Thyroid gland (tissue), 4 donors: Measurements from ENCODE around the gene RPA3. TPM values are rescaled to one million over a fixed set of nuclear protein-coding genes. Genes with fewer than 3 reads are reported as not detected.

Source experiments
- DNase-seq, 2 donors: peaks; one replicate each; pipeline ENCODE4 v3.0.0-alpha.2; 2019
- H3K27ac ChIP-seq, 3 donors: fragments of 200-600 bp; sonication (generic); 1 replicate in 2 of 3; 2 replicates in 1 of 3; pipeline ENCODE4 v1.5.1; 2016 to 2019; ENCODE audit warnings: mild to moderate bottlenecking in 1 of 3, moderate library complexity in 1 of 3
- H3K27me3 ChIP-seq: fragments of 200-600 bp; sonication (generic); one replicate; pipeline ENCODE4 v1.5.1; 2019
- H3K36me3 ChIP-seq, 2 donors: fragments of 200-600 bp; sonication (generic); one replicate each; pipeline ENCODE4 v1.5.1; 2016 to 2019
- H3K4me1 ChIP-seq, 2 donors: fragments of 200-600 bp; sonication (generic); one replicate each; pipeline ENCODE4 v1.5.1; 2017 to 2019
- H3K4me3 ChIP-seq, 3 donors: fragments of 200-600 bp; sonication (generic); replicated peaks in 1 of 3; 1 replicate in 2 of 3; 2 replicates in 1 of 3; pipeline ENCODE4 v1.5.1; 2016; ENCODE audit warnings: mild to moderate bottlenecking in 1 of 3
- H3K9me3 ChIP-seq: fragments of 200-600 bp; sonication (generic); one replicate; pipeline ENCODE4 v1.5.1; 2017
- POLR2A ChIP-seq, 2 donors: fragments of 450-650 bp; IDR thresholded peaks; one replicate each; pipeline ENCODE4 v1.6.1; 2017; ENCODE audit warnings: antibody characterized with exemption in 2 of 2, mild to moderate bottlenecking in 2 of 2, moderate library complexity in 1 of 2
- WGBS, 2 donors: methylation state at CpG; one replicate each; pipeline ENCODE4 v1.1.5; 2017; 5-methylcytosine and 5-hydroxymethylcytosine counted together
- intact Hi-C: fragments of 100-400 bp; cut with DNase I; formaldehyde crosslinking; loops from one replicate; pipeline ENCODE4 v1.15.1; 2023
- total RNA-seq, 4 donors: library from RNA; depleted of rRNA; stranded (reverse); fragments of >200 nt; gene quantifications; one replicate each; pipeline ENCODE4 v1.2.3, GENCODE V29; 2016
- TF ChIP-seq, protein P1 (sequence below), 6 experiments: fragments of 200-600 bp in 3 of 6; fragments of 450-650 bp in 3 of 6; sonication (generic) in 3 of 6; IDR thresholded peaks; one replicate each; pipeline ENCODE4 v1.5.1; 2016 to 2019; ENCODE audit warnings: antibody characterized with exemption in 6 of 6, mild to moderate bottlenecking in 2 of 6, inconsistent platforms in 1 of 6, moderate library complexity in 1 of 6

RPA3 gene
- total RNA-seq, 4 donors from 2014 or later = 21.9 to 39.1 (median 31.3) TPM

DNA sequence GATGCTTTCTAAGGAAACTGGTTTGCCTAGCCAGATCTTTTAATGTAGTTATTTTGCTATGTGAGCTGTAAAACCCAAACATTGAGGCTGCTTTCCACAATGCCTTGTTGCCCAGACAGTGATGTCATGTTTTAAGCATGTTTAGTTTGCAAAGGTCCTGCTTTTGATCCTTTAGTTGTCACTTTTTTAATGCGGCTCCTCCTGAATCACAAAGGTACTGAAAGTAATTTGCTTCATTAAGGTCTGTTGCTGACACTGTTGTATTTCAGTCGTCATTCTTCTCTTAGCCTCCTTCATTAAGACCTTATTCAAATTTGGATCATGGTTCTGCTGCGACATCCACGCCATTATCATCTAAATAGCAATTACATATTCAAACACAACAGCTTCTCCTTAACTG, 10.6 kb downstream of the RPA3 start:
- H3K27ac ChIP-seq = no peak overlapping the region
- no peak overlapping the region for H3K4me3 ChIP-seq
- no peaks in the 10 kb centered on the region for H3K27me3 ChIP-seq
- intact Hi-C loops = no loop called here
- peaks cover 3 to 9% of the 10 kb centered on the region in 2 donors for H3K4me1 ChIP-seq
- no peak for DNase-seq
- TF ChIP-seq POLR2A (IDR thresholded peaks at IDR 0.05) = no peak
- TF ChIP-seq, protein P1, sequence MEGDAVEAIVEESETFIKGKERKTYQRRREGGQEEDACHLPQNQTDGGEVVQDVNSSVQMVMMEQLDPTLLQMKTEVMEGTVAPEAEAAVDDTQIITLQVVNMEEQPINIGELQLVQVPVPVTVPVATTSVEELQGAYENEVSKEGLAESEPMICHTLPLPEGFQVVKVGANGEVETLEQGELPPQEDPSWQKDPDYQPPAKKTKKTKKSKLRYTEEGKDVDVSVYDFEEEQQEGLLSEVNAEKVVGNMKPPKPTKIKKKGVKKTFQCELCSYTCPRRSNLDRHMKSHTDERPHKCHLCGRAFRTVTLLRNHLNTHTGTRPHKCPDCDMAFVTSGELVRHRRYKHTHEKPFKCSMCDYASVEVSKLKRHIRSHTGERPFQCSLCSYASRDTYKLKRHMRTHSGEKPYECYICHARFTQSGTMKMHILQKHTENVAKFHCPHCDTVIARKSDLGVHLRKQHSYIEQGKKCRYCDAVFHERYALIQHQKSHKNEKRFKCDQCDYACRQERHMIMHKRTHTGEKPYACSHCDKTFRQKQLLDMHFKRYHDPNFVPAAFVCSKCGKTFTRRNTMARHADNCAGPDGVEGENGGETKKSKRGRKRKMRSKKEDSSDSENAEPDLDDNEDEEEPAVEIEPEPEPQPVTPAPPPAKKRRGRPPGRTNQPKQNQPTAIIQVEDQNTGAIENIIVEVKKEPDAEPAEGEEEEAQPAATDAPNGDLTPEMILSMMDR (IDR thresholded peaks at IDR 0.05) = no peak
- no peaks in the 10 kb centered on the region for H3K36me3 ChIP-seq
- H3K9me3 ChIP-seq = no peaks in the 10 kb centered on the region
- 93% methylated on average over 4 of the region's 4 CpGs for WGBS, 2 donors

DNA sequence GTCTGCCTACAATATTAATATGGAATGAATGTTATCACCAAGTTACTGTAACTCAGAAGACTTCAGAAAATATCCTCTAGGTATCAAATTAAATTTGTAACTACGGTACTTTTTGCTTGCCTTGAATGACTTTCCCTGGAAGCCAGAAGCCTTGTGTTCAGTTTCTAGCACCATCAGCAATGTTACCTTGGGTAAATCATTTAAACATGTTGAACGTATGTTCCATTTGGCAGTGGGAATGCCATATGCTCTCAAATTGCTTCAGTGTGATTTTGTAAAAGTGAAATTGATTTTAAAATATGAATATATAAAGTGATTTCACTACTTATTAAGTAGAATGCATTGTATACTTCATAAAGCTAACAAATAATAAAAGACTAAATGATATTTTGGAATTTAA, 11.2 kb downstream of the RPA3 start:
- no peaks in the 10 kb centered on the region for H3K9me3 ChIP-seq
- DNase-seq = no peak
- intact Hi-C loops = no loop called here
- H3K4me3 ChIP-seq = no peak overlapping the region
- WGBS, 2 donors = 95 to 97% methylated on average over 2 of the region's 2 CpGs
- no peaks in the 10 kb centered on the region for H3K36me3 ChIP-seq
- peaks cover 3 to 13% of the 10 kb centered on the region in 2 donors for H3K4me1 ChIP-seq
- TF ChIP-seq, protein P1 (IDR thresholded peaks at IDR 0.05) = no peak
- TF ChIP-seq POLR2A (IDR thresholded peaks at IDR 0.05) = no peak
- no peak overlapping the region for H3K27ac ChIP-seq
- no peaks in the 10 kb centered on the region for H3K27me3 ChIP-seq

DNA sequence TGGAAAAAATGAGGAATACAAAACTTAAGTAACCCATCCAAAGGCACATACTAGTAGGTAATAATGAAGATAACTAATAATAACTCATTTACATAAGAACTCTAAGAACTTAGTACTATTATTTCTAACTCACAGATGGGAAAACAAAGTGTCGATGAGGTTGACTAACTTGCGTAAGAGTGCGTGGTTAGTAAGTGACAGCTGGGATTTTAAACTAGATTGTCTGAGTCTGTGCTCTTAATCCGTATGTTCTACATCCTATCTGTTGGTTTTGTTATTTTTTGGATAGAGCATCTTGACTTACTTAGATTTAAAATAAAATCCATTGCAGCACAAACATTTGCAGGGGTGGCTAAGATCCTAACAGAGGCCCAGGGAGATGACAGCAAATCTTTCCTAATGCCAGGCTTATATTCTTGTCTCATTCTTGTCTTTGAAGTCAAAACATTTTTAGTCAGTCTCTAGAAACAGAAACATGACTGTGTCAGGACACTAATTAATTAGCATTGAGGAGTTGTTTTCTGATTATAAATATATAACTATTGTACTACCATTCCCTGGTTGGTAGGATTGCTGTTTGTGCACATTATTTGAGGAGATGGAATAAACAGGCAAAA, 11.7 kb downstream of the RPA3 start:
- no peak overlapping the region for H3K27ac ChIP-seq
- peaks cover 3 to 13% of the 10 kb centered on the region in 2 donors for H3K4me1 ChIP-seq
- 92 to 94% methylated on average over 4 of the region's 4 CpGs for WGBS, 2 donors
- H3K27me3 ChIP-seq = no peaks in the 10 kb centered on the region
- H3K36me3 ChIP-seq = no peaks in the 10 kb centered on the region
- TF ChIP-seq, protein P1 (IDR thresholded peaks at IDR 0.05) = no peak
- TF ChIP-seq POLR2A (IDR thresholded peaks at IDR 0.05) = no peak
- no peaks in the 10 kb centered on the region for H3K9me3 ChIP-seq
- H3K4me3 ChIP-seq = no peak overlapping the region
- intact Hi-C loops = no loop called here
- no peak for DNase-seq

DNA sequence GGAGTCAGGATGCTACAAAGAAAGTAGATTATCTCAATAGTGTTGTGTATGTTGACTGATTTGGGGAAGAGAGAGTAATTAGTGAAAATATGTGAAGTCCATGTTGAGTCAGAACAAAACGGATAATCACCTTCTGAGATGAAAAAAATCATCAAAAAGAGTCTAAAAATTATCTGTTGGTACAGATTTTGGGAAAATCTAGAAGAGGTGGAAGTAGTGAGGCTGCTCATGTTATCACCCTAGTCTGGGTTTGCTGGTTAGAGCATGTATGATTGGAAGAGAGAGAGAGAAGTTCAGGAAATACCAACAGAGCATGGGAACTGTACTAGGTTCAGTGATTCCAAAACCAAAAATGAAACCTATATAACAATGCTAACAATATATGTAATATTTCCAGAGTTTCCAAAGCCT, 12.3 kb downstream of the RPA3 start:
- H3K27ac ChIP-seq = no peak overlapping the region
- no peak for DNase-seq
- WGBS, 2 donors = 93 to 95% methylated on average over 1 of the region's 1 CpG
- no peak overlapping the region for H3K4me3 ChIP-seq
- H3K27me3 ChIP-seq = no peaks in the 10 kb centered on the region
- H3K36me3 ChIP-seq = no peaks in the 10 kb centered on the region
- H3K9me3 ChIP-seq = no peaks in the 10 kb centered on the region
- TF ChIP-seq, protein P1 (IDR thresholded peaks at IDR 0.05) = no peak
- no peak for TF ChIP-seq POLR2A (IDR thresholded peaks at IDR 0.05)
- intact Hi-C loops = no loop called here
- peaks cover 3 to 13% of the 10 kb centered on the region in 2 donors for H3K4me1 ChIP-seq

DNA sequence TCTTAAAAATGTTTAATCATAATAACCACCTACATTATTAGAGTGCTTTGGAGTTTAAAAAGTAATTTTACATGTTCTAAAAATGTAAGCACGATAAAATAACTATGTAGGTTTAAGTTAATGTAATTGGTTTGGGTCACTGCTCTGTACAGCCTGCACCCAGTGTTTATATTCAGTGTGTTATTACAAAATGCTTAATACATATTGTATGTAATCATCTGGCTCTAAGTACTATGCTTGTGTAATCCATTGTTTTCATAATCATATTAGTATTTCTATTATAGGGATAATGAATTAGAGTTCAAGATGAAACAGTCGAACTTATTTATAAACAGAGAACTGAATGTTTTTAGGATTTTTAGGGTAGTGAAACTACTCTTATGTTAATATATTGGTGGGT, 13.1 kb downstream of the RPA3 start:
- no peak for DNase-seq
- H3K27ac ChIP-seq = no peak overlapping the region
- no peaks in the 10 kb centered on the region for H3K9me3 ChIP-seq
- intact Hi-C loops = no loop called here
- peaks cover 3 to 13% of the 10 kb centered on the region in 2 donors for H3K4me1 ChIP-seq
- no peaks in the 10 kb centered on the region for H3K27me3 ChIP-seq
- 91 to 93% methylated on average over 2 of the region's 2 CpGs for WGBS, 2 donors
- no peaks in the 10 kb centered on the region for H3K36me3 ChIP-seq
- no peak overlapping the region for H3K4me3 ChIP-seq
- TF ChIP-seq, protein P1 (IDR thresholded peaks at IDR 0.05) = no peak
- no peak for TF ChIP-seq POLR2A (IDR thresholded peaks at IDR 0.05)
